Heart right ventricle (tissue), 16 donors: ENCODE measurements around the gene NSFL1C. TPM values are rescaled to one million over a fixed set of nuclear protein-coding genes. Genes with fewer than 3 reads are reported as not detected.
A peak's percentile ranks its signal among the peaks of the same experiment; 100 is the strongest.

Source experiments
- ATAC-seq, 8 donors: fragments of 200-7000 bp; cut with Tn5 transposase; one replicate each; pipeline ENCODE4 v1.9.1; 2020; ENCODE audit warnings: mild to moderate bottlenecking in 8 of 8, moderate library complexity in 8 of 8, moderate number of reproducible peaks in 1 of 8
- DNase-seq, 2 donors: peaks; one replicate each; pipeline ENCODE4 v3.0.0-alpha.2; 2020
- H3K27ac ChIP-seq, 10 donors: fragments of 200-600 bp; sonication (generic) in 2 of 10; one replicate each; pipeline versions ENCODE4 v1.5.0 to v1.8.0; 2020 to 2022; ENCODE audit warnings: mild to moderate bottlenecking in 3 of 10
- H3K27me3 ChIP-seq, 7 donors: fragments of 200-600 bp; one replicate each; pipeline ENCODE4 v1.8.0; 2021 to 2022; ENCODE audit warnings: mild to moderate bottlenecking in 2 of 7
- H3K36me3 ChIP-seq, 9 donors: fragments of 200-600 bp; sonication (generic) in 1 of 9; one replicate each; pipeline versions ENCODE4 v1.5.0 to v1.8.0; 2020 to 2022; ENCODE audit warnings: mild to moderate bottlenecking in 2 of 9
- H3K4me1 ChIP-seq, 9 donors: fragments of 200-600 bp; sonication (generic) in 1 of 9; one replicate each; pipeline versions ENCODE4 v1.5.0 to v1.8.0; 2020 to 2022; ENCODE audit warnings: mild to moderate bottlenecking in 4 of 9
- H3K4me3 ChIP-seq, 10 donors: fragments of 200-600 bp; sonication (generic) in 2 of 10; one replicate each; pipeline versions ENCODE4 v1.5.0 to v1.8.0; 2020 to 2022; ENCODE audit warnings: mild to moderate bottlenecking in 7 of 10, moderate library complexity in 2 of 10
- H3K9me3 ChIP-seq, 11 donors: fragments of 200-600 bp in 10 of 11; sonication (generic) in 2 of 11; one replicate each; pipeline versions ENCODE4 v1.5.0 to v1.8.0; 2013 to 2022; ENCODE audit warnings: mild to moderate bottlenecking in 2 of 11, control low read depth in 1 of 11, moderate library complexity in 1 of 11
- WGBS, 2 donors: extraction: QIAGEN DNeasy Blood & Tissue Kit; methylation state at CpG; one replicate each; pipeline ENCODE4 v1.1.7; 2013; ENCODE audit warnings: inconsistent platforms in 1 of 2; 5-methylcytosine and 5-hydroxymethylcytosine counted together
- intact Hi-C, 10 donors: fragments of 100-400 bp; cut with DNase I; formaldehyde crosslinking; loops; one replicate each; pipeline versions ENCODE4 v1.11.1 to v1.14.2; 2022
- polyA plus RNA-seq, 2 donors: library from polyadenylated mRNA; stranded (reverse); fragments of 200-250 nt; gene quantifications; one replicate each; pipeline ENCODE4 v1.2.3, GENCODE V29; 2013
- total RNA-seq, 10 donors: library from RNA; stranded (reverse); fragmentation: NEBNext Ultra II Directional in 3 of 10; extraction: Animal tissue kit (Norgen Biotek cat#: 25700) in 3 of 10; gene quantifications; one replicate each; pipeline versions ENCODE4 v1.2.1 to v1.2.4, GENCODE V29; 2021 to 2023
- TF ChIP-seq, protein P1 (sequence below), 9 donors: fragments of 200-600 bp; sonication (generic) in 2 of 9; IDR thresholded peaks; one replicate each; pipeline versions ENCODE4 v1.5.0 to v1.8.0; 2021 to 2022; ENCODE audit warnings: antibody characterized with exemption in 9 of 9, mild to moderate bottlenecking in 5 of 9, moderate library complexity in 1 of 9
- donor health status: Arrhythmogenic right ventricular cardiomyopathy.
- donor health status: ischemic (EF 13 %, LVEDD 7.1; RV severe dilation, severe dysfunction).
- donor health status: healthy with polysubstance abuse.
- donor health status: DM: no; HTN: yes; CAD: no.
- donor health status: DM: no; HTN: no; CAD: no.
- donor health status: ischemic (EF 25% LVEDD 6.9; RV normal size, moderate dysfunction).
- donor health status: ischemic (EF 25% LVEDD 5.7; RV mildly dilated, moderate dysfunction).
- donor health status: healthy.
- donor health status: DM: yes; HTN: yes; CAD: no.
- donor health status: Ischemic cardiomyopathy.
- donor health status: ischemic (EF 35%, LVEDD 5.7; RV mildly dilated, moderate dysfunction).
- donor health status: nonischemic (EF 11% LVEDD 7.7; RV severe dilation, severe dysfunction).
- donor health status: DM: yes; HTN: yes; CAD: no.
- donor health status: PGD.
- donor health status: ischemic (EF 29% LVEDD 5.4; RV normal size, mild dysfunction).
- donor health status: nonischemic (EF 23%, LVEDD 6.1; RV moderate dilation, normal function).

The NSFL1C gene
- total and polyA plus RNA-seq, 12 donors = 39.4 to 75.6 (median 62.7) TPM

DNA sequence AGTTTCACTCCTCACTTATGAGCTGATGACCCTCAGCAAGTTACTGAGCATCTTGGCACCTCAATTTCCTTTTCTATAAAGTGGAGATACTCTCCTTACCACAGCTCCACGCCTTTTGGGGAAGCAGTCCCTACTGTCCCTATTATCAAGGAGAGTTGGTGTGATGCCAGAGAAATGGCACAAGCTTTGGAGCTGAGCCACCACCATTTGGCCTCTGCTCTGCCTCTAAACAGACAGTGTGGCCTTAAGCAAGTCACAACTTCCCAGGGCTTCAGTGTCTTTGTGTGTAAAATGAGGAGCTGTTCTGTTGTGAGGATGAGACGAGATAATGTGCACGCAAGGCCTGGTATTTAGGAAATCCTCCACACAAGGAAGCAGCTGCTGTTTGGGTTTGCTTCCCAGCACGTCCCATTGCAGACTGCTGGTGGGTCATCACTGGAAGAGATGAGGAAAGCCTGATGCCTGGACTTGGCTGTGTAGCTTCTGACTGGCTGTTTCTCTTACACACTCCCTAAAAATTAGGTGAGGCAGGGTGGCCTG is 18.5 kb downstream of the NSFL1C start:
- WGBS, 2 donors = 83 to 87% methylated on average over 4 of the region's 4 CpGs
- Histone ChIP-seq H3K4me1 (peaks cover 0 to 6% (median 0%) of the 10 kb centered on the region in 9 donors), H3K9me3 (peaks cover 0 to 17% (median 11%) of the 10 kb centered on the region in 11 donors), H3K27me3 (no peaks in the 10 kb centered on the region), H3K27ac (no peak overlapping the region), H3K36me3 (peaks cover 22 to 100% (median 89%) of the 10 kb centered on the region in 9 donors), H3K4me3 (no peak overlapping the region)
- DNase-seq (no peak), ATAC-seq (peak in 2 of 8 donors; percentile 35 to 51)
- intact Hi-C loops = no loop called here
- TF ChIP-seq, protein P1, sequence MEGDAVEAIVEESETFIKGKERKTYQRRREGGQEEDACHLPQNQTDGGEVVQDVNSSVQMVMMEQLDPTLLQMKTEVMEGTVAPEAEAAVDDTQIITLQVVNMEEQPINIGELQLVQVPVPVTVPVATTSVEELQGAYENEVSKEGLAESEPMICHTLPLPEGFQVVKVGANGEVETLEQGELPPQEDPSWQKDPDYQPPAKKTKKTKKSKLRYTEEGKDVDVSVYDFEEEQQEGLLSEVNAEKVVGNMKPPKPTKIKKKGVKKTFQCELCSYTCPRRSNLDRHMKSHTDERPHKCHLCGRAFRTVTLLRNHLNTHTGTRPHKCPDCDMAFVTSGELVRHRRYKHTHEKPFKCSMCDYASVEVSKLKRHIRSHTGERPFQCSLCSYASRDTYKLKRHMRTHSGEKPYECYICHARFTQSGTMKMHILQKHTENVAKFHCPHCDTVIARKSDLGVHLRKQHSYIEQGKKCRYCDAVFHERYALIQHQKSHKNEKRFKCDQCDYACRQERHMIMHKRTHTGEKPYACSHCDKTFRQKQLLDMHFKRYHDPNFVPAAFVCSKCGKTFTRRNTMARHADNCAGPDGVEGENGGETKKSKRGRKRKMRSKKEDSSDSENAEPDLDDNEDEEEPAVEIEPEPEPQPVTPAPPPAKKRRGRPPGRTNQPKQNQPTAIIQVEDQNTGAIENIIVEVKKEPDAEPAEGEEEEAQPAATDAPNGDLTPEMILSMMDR (IDR thresholded peaks at IDR 0.05) = no peak

DNA sequence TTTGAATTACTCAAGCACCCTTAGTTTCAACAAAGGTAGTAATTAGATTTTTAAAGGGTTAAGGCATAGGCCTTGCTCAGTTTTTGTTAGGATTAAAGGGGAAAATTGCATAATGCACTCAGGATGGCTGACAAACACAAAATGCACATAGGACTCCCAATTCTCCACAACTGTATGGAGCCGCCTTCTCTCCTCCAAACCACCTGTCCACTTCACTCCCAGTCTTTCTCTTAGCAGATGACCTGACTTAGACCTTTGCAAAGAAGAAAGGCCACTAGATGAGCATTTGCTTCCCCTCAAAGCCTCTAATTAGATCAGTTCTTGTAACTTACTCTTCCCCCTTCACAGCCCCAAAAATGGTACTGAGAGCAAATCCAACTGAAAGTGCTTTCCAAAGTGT is 20.1 kb downstream of the NSFL1C start:
- Histone ChIP-seq H3K36me3 (peaks cover 11 to 100% (median 87%) of the 10 kb centered on the region in 9 donors), H3K27ac (no peak overlapping the region), H3K9me3 (peaks cover 0 to 13% (median 7%) of the 10 kb centered on the region in 11 donors), H3K4me1 (peaks cover 0 to 12% (median 0%) of the 10 kb centered on the region in 9 donors), H3K27me3 (no peaks in the 10 kb centered on the region), H3K4me3 (no peak overlapping the region)
- intact Hi-C loops = no loop called here
- 98 to 100% methylated on average over 1 of the region's 1 CpG for WGBS, 2 donors
- TF ChIP-seq, protein P1 (IDR thresholded peaks at IDR 0.05) = no peak
- no peak for ATAC-seq
- DNase-seq = no peak

- TF ChIP-seq, protein P1 (IDR thresholded peaks at IDR 0.05) = no peak
- no peaks in the 10 kb centered on the region for H3K9me3 ChIP-seq
- ATAC-seq (peak in 4 of 8 donors; percentile 16 to 66 (median 26)), DNase-seq (no peak)
- peaks cover 0 to 95% (median 56%) of the 10 kb centered on the region in 9 donors for H3K36me3 ChIP-seq
- intact Hi-C loops = no loop called here
- no peaks in the 10 kb centered on the region for H3K27me3 ChIP-seq
- WGBS, 2 donors = 43 to 44% methylated on average over 5 of the region's 5 CpGs
- peaks cover 0 to 12% (median 0%) of the 10 kb centered on the region in 9 donors for H3K4me1 ChIP-seq
- H3K4me3 ChIP-seq = no peak overlapping the region
- H3K27ac ChIP-seq = peak overlapping the region in 2 of 10 donors; percentile 10 to 33
Observed at GRCh38 chr20:1443085-1443484, 23.6 kb downstream of the NSFL1C start.

DNA sequence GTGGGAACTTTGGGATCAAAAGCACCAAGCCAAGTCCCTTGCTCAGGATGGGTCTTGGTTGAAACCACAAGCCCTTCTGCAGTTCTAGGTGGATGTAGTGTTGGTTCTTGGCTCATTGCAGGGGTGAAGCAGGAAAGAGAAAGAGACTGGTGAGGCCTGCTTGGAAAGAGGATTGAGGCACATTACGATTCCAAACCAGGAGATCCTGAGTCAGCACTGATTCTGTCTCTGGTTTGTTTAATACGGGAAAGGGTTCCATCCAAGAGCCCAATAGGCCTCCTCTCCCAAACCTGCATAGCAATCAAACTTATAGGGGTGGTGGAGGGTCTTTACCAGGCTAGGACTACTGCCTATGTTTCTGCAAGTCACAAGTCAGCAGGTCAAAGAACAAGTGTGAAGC is 24.3 kb downstream of the NSFL1C start:
- Histone ChIP-seq H3K27me3 (no peaks in the 10 kb centered on the region), H3K9me3 (no peaks in the 10 kb centered on the region), H3K27ac (no peak overlapping the region), H3K4me3 (no peak overlapping the region), H3K4me1 (peaks cover 0 to 12% (median 0%) of the 10 kb centered on the region in 9 donors), H3K36me3 (peaks cover 0 to 87% (median 56%) of the 10 kb centered on the region in 9 donors)
- 90 to 94% methylated on average over 2 of the region's 2 CpGs for WGBS, 2 donors
- ATAC-seq (no peak), DNase-seq (no peak)
- intact Hi-C loops = no loop called here
- TF ChIP-seq, protein P1 (IDR thresholded peaks at IDR 0.05) = no peak
